ENCODE measurements around the gene SOST.
"Not testable (repeated sequence)": the region's sequence is repeated elsewhere in the genome, so short reads cannot be mapped to it uniquely, and the experiment has no call there.

Gene SOST

GRCh38 chr17:43758497-43759174 lies at the start of gene SOST:
TSS of gene SOST (minus strand) at chr17:43758791. CDS start at chr17:43758741, 50 bp downstream.
- DNase-seq, result no peak

GRCh38 chr17:43808076-43808475 lies 49.5 kb upstream of the SOST start:
- DNase-seq, result no peak

- DNase-seq, result no peak
Observed at GRCh38 chr17:43805117-43805516, 46.5 kb upstream of the SOST start.

- no peak for DNase-seq
Observed at GRCh38 chr17:43803758-43804157, 45.2 kb upstream of the SOST start.

GRCh38 chr17:43801844-43802243 lies 43.3 kb upstream of the SOST start:
- no peak for DNase-seq

GRCh38 chr17:43800736-43801135 lies 42.1 kb upstream of the SOST start:
- DNase-seq, result no peak

- no peak for DNase-seq
Observed at GRCh38 chr17:43799047-43799446, 40.5 kb upstream of the SOST start.

- DNase-seq, result not testable (repeated sequence)
Observed at GRCh38 chr17:43798024-43798423, 39.4 kb upstream of the SOST start.

GRCh38 chr17:43792668-43793067 lies 34.1 kb upstream of the SOST start:
- DNase-seq, result not testable (repeated sequence)

- DNase-seq, result no peak
Observed at GRCh38 chr17:43791589-43791988, 33.0 kb upstream of the SOST start.

- no peak for DNase-seq
Observed at GRCh38 chr17:43790311-43790940, 31.8 kb upstream of the SOST start.

GRCh38 chr17:43789482-43789881 lies 30.9 kb upstream of the SOST start:
- no peak for DNase-seq

- no peak for DNase-seq
Observed at GRCh38 chr17:43788540-43788939, 29.9 kb upstream of the SOST start.

- DNase-seq, result no peak
Observed at GRCh38 chr17:43787728-43788127, 29.1 kb upstream of the SOST start.

GRCh38 chr17:43784628-43785101 lies 26.1 kb upstream of the SOST start:
- DNase-seq, result no peak

- no peak for DNase-seq
Observed at GRCh38 chr17:43784068-43784467, 25.5 kb upstream of the SOST start.

- DNase-seq, result no peak
Observed at GRCh38 chr17:43782913-43783680, 24.5 kb upstream of the SOST start.

GRCh38 chr17:43780135-43780534 lies 21.5 kb upstream of the SOST start, which contains the start of gene CFAP97D1:
TSS of gene CFAP97D1 (plus strand) at chr17:43780435. CDS start at chr17:43780463, 28 bp downstream.
- DNase-seq, result no peak

- peak; percentile 59 for DNase-seq
Observed at GRCh38 chr17:43779145-43780125, 20.8 kb upstream of the SOST start.

GRCh38 chr17:43778337-43779144 lies 19.9 kb upstream of the SOST start, which contains the start of gene DUSP3:
TSS of gene DUSP3 (minus strand) at chr17:43778977. CDS start at chr17:43778924, 53 bp downstream.
- DNase-seq, result peak; percentile 93
